HG02885 (cell line): ENCODE results near the gene GUCY2D.
"Not testable (repeated sequence)": the region's sequence is repeated elsewhere in the genome, so short reads cannot be mapped to it uniquely, and the experiment has no call there.

ENCODE experiments used
- ATAC-seq: cut with Tn5 transposase; IDR thresholded peaks from one replicate; pipeline ENCODE4 v1.9.1; 2021; ENCODE audit warnings: mild to moderate bottlenecking; ENCODE audit not compliant: unreplicated experiment, poor library complexity

The GUCY2D gene

GRCh38 chr17:8015236-8015956 is 13.0 kb downstream of the GUCY2D start:
- ATAC-seq = no peak

DNA sequence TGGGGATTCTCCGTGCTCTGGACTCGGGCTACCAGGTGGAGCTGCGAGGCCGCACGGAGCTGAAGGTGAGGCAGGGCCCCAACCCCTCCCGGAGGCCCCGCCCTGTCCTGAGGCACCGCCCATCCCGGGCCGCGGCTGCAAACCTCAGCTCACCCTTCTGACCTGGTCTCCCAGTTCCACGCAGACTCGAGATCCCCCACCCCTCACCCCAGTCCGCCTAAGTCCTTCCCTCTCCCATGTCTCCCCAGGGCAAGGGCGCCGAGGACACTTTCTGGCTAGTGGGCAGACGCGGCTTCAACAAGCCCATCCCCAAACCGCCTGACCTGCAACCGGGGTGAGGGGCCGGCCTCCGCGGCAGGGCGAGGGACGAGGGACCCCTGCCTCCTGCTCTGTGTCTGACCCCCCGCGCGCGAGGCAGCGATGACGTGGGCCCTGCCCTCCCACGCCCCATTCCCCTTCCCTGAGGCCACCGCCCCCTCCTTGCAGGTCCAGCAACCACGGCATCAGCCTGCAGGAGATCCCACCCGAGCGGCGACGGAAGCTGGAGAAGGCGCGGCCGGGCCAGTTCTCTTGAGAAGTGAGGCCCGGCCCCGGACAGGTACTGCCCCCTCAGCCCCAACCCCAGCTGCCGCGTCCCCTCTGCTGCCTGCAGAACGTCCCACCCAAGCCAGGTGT is 13.7 kb downstream of the GUCY2D start:
- no peak for ATAC-seq

- ATAC-seq = no peak
Measured at GRCh38 chr17:8016632-8017424, 14.4 kb downstream of the GUCY2D start.

GRCh38 chr17:8018436-8018835 is 16.0 kb downstream of the GUCY2D start:
- no peak for ATAC-seq

GRCh38 chr17:8019166-8019565 is 16.8 kb downstream of the GUCY2D start:
- no peak for ATAC-seq

DNA sequence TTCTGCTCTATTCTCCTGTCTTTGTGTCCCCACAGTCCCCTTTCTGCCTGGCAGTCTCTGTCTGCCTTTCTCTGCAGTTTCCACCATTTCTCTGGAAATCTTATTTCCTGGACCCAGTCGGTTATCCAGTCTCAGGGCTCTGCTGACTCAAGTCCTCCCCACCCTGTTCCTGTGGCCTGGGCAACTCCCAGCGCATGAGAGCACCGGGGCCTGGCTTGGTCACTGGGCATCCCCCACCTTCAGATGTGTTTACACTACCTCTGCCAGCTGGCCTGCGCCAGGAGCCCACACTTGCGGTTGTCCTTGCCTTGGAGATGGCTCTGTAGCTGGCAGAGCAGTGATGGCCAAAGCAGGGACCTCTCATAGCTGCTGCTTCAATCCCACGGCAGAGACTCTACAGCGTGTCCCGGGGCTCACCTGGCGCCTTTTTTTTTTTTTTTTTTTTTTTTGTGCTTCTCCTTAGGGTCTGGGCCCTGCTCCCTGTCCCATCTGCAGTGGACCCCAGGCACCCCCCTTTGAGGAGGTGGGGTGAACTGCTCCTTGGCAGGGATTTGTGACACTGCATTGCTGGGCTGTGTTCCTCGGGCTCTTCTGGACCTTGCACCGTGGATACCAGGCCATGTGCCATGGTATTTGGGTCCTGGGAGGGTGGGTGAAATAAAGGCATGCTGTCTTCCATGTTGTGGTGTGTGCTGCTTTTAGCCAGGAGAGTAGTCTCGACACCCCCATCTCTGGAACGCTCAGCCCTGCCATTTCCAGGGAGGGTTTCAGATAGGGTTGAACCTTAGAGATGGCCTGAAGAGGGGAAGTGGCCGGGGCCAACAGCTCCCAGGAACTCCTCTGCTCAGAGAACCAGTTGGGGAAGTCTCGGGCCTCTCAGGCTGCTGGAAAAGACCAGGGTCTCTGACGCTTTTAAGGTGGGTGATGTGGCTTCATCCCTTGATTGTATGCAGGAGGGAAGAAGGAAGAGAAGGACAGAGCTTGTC is 17.5 kb downstream of the GUCY2D start:
- no peak for ATAC-seq

- ATAC-seq = no peak
Measured at GRCh38 chr17:8020776-8021564, 18.6 kb downstream of the GUCY2D start.

- no peak for ATAC-seq
Measured at GRCh38 chr17:8021565-8022359, 19.3 kb downstream of the GUCY2D start.

DNA sequence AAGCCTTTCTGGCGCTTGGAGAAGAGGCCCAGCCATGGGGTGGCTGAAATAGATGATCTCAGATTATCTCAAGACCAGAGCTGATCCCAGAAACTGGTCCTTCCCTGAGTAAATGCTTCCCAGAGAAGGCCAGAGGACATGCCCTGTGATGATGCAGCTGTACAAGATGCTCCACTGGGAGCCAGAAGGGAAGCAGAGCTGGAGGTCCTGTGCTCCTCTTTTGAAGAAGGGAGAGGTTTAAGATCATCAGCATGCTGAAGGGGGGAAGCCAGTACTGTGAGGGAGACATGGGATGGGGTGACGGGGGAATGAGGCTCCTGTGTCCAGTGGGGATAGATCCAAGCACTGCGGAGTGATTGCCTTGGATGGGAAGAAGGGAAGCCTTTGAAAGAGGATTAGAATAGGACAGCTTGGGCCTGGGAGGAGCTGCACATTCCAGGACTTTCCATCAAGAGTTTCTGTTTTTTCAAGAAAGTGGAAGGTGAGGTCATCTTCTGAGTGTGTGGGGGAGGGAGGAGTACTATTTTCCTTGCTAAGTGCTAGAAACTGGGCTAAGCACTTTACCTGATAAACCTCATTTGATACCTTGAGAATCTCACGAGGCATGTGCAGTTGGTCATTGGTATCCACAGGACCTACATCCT is 20.1 kb downstream of the GUCY2D start:
- no peak for ATAC-seq

DNA sequence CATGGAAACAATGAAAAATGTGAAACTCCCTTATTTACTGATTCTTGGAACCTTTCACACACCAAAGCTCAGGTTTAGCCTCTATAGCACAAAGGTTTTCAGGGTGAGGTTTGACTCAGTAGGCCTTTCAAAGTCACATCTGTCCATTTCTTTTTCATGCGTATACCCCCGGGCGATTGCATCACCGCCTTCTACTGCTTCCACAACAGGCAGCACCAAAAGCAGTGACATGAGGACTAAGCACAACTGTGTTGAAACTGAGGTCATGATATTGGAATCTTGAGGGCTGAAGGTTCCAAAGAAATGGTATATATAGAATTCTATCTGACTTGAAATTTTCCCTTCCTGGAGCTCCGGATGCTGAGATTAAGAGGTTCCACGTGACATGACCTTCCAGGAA is 21.7 kb downstream of the GUCY2D start:
- ATAC-seq = not testable (repeated sequence)

GRCh38 chr17:8025176-8025911 is 22.9 kb downstream of the GUCY2D start:
- ATAC-seq = no peak

DNA sequence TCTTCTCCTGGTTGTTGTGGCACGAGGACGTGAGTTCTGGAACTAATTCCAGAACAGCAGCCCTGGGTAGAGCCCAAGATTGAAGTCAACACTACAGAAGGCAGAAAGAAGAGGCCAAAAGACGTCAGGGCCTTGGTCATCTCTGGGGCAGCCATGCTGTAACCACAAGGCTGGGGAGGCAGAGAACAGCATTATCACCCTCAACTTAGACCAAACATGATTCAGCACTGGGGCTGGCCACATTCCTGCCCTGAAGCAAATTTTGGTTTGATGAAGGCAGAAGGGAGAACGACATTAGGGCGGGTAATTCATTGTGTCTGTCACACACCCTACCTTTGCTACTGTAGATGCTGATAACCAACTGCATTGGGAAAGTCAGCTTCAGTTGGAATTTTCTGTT is 26.7 kb downstream of the GUCY2D start:
- ATAC-seq = no peak

DNA sequence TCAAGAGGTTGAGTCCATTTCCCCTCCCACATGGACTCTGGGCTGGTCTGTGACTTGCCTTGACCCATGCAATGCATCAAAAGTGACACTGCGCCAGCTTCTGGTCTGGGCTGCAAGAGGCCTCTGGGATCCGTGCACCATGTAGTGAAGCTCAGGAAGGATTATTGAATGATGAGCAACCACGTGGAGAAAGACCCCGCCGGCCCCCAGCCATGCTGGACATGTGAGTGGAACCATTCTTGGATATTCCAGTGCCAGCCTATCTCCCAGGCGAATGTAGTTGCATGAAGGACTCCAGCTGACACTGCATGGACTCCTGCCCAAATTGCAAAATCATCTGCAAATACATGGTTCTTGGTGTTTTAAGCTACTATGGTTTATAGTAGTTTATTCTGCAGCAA is 28.8 kb downstream of the GUCY2D start:
- no peak for ATAC-seq

DNA sequence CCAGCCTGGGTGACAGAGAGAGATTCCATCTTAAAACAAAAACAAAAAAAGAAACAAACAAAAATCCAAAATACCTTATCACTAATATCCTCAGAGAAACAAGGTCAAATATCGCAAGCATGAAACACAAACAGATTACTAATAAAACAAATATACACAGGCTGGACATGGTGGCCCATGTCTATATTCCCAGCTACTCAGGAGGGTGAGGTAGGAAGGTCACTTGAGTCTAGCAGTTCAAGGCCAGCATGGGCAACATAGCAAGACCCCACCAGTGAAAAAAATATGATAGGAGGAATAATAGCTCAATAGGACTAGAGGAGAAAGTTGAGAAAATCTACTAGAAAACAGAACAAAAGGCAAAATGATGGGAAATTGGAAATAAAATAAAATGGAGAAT is 29.5 kb downstream of the GUCY2D start:
- ATAC-seq = no peak

- no peak for ATAC-seq
Measured at GRCh38 chr17:8032442-8032841, 30.0 kb downstream of the GUCY2D start.

DNA sequence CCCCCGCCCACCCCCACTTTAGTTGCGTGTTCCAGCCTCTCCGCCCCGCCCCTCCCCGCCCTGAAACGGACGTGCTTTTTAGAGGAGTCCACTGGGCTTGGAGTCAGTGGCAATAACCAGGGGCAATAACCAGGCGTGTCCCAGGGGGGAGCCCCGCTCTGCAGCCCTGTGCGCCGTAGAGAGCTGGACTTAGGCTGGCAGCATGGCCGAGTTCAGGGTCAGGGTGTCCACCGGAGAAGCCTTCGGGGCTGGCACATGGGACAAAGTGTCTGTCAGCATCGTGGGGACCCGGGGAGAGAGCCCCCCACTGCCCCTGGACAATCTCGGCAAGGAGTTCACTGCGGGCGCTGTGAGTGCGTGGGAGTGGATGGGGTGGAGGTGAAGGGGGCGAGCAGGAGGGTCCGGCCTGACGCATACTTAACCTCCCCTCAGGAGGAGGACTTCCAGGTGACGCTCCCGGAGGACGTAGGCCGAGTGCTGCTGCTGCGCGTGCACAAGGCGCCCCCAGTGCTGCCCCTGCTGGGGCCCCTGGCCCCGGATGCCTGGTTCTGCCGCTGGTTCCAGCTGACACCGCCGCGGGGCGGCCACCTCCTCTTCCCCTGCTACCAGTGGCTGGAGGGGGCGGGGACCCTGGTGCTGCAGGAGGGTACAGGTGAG is 36.7 kb downstream of the GUCY2D start, which contains the start of gene ALOX15B:
TSS of gene ALOX15B (plus strand) at position 106 of the 657 bp plus-strand sequence. CDS start at position 203, 97 bp downstream.
- no peak for ATAC-seq
